Activated T-cell treated with anti-CD3 and anti-CD28 coated beads, Interleukin-2, amount 50 U/mL, for 72 hours (primary cell): ENCODE results near the gene PRM2. TPM values are rescaled to one million over a fixed set of nuclear protein-coding genes. Genes with fewer than 3 reads are reported as not detected.

Experiments
- ATAC-seq, 2 donors: fragments of 150-1000 bp; cut with Tn5 transposase; replicated peaks in 1 of 2; 2 replicates each; pipeline ENCODE4 v1.10.0; 2021; ENCODE audit warnings: moderate library complexity in 2 of 2, mild to moderate bottlenecking in 1 of 2
- DNase-seq, 2 donors: peaks; one replicate each; pipeline ENCODE4 v3.0.0; 2021 to 2022; ENCODE audit warnings: mixed read lengths in 1 of 2
- H3K27ac Mint-ChIP-seq: one replicate; pipeline ENCODE4 v1.8.0; 2022; ENCODE audit warnings: mild to moderate bottlenecking, moderate library complexity, mixed read lengths
- H3K27me3 Mint-ChIP-seq: one replicate; pipeline ENCODE4 v1.8.0; 2022; ENCODE audit warnings: low read depth, mixed read lengths
- H3K36me3 Mint-ChIP-seq, 2 donors: one replicate each; pipeline ENCODE4 v1.8.0; 2022; ENCODE audit warnings: mixed read lengths in 2 of 2, mild to moderate bottlenecking in 1 of 2; ENCODE audit not compliant: insufficient read depth in 2 of 2
- H3K4me1 Mint-ChIP-seq: one replicate; pipeline ENCODE4 v1.8.0; 2022; ENCODE audit warnings: low read depth, mixed read lengths
- H3K4me3 Mint-ChIP-seq, 2 donors: one replicate each; pipeline ENCODE4 v1.8.0; 2022; ENCODE audit warnings: mild to moderate bottlenecking in 2 of 2, mixed read lengths in 2 of 2, moderate library complexity in 2 of 2
- H3K9me3 Mint-ChIP-seq, 2 donors: one replicate each; pipeline ENCODE4 v1.8.0; 2022; ENCODE audit warnings: mixed read lengths in 2 of 2
- total RNA-seq, 2 donors: library from RNA; stranded (reverse); gene quantifications; one replicate each; pipeline ENCODE4 v1.2.3, GENCODE V29; 2022

The PRM2 gene
- total RNA-seq, 2 donors from 2014 or later, result not detected

DNA sequence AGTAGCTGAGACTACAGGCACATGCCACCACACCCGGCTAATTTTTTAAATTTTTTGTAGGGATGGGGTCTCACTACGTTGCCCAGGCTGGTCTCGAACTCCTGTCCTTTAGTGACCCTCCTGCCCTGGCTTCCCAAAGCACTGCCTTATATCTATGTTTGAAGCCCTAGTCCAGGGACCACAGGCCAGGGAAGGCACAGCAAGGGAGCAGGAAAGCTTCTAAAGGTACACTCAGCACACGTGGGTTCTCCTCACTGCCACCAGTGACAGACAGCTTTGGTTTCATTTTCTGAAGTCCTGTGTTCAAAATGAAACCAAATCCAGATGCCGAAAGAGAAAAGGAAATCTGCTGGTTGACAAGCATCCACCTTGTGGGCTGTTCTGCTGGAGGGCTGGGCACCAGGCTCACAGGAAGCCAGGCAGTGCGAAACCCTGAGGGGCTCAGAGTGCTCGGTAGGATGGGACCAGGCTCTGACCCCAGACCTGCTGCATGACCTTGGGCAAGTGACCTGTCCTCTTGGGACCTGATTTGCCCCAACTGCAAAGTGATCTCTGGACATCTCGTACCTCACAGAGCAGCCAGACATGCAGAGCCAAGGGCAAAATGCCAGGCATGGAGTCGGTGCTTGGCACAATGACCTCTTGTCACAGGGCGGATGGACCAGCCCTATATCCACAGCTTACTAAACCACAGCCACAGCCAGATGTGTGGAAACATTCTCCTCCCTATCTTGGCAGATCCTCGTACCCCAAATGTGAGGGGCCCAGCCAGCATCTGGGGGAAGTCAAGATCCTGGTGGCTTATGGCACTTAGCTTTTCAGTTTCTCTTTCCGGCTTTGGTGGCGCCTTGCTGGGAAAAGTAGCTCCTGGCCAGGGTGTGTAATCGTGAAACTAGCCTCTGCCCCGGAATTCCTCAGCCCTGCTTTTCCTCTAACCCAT is 17.5 kb downstream of the PRM2 start:
- Mint-ChIP-seq H3K27ac (peak overlapping the region; percentile 14), H3K36me3 (peaks cover 8 to 12% of the 10 kb centered on the region in 2 donors), H3K27me3 (peaks cover 5% of the 10 kb centered on the region), H3K4me1 (peaks cover 65% of the 10 kb centered on the region), H3K9me3 (no peaks in the 10 kb centered on the region), H3K4me3 (peak overlapping the region; percentile 57 to 70)
- DNase-seq, result peak; percentile 40 to 43
- peak; percentile 4 to 11 for ATAC-seq

DNA sequence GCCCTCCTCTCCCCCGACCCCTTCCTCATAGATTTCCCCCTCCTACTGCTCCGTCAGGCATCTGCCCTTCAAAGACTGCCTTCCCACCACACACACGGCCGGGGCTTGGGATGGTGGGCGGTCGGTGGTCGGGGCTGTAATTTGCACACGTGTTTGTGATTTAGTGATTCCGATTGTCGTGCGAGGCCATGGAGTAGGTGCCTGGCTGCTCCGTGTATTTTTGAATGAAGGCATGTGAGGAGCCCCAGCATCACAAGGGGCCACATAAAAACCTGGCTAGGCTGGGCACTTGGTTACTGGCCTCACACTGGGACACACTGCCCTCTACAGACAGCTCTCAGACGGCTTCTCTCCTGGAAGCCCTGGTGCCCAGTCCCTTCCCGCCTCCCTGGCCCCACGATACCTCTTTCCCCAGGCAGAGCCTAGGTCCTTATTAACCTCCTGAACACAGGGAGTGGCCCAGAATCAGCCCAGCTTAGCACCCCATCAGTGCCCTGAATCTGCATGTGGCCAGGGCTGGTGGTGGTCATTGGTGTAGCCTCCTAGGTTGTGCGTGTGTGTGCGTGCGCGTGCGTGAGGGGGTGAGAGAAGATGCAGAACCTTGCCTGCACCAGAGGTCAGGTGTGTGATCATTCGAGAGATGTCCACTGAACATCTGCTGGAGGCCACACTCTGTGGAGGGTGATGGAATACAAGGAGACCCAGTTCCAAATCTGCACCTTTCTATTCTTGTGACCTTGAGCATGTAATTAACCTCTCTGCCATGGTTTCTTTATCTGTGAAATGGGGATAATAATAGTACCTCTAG is 18.9 kb downstream of the PRM2 start:
- DNase-seq (peak; percentile 74 to 75), ATAC-seq (peak in 1 of 2 donors; percentile 12)
- Mint-ChIP-seq H3K27me3 (peaks cover 5% of the 10 kb centered on the region), H3K9me3 (no peaks in the 10 kb centered on the region), H3K27ac (peak overlapping the region; percentile 91), H3K4me3 (peak overlapping the region; percentile 97 to 98), H3K36me3 (peaks cover 17 to 25% of the 10 kb centered on the region in 2 donors), H3K4me1 (peaks cover 63% of the 10 kb centered on the region)

DNA sequence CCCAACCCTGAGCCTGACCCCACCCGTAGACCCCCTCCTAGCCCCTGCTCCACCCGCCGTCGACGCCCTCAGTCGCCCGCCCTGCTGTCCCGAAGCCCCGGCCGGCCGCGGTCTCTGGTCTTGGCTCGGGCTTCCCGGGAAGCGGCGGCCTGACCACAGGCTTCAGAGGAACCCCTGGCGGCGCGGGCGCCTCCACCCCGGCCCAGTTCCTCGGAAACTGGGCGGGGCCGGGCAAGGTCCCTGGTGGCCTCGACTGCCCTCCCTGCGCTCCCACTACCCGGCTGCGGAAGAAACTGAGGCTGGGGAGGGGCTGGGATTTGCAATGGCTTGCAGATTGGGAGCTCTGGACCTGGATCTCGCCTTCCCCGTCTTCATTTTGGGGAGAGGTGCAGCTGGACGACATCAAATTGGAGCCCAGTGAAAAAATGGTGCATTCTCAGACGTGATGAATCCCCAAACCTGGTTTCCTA is 19.6 kb downstream of the PRM2 start:
- ATAC-seq, result no peak
- Mint-ChIP-seq H3K27ac (peak overlapping the region; percentile 98), H3K4me3 (peak overlapping the region; percentile 97 to 98), H3K27me3 (peaks cover 5% of the 10 kb centered on the region), H3K4me1 (peaks cover 63% of the 10 kb centered on the region), H3K9me3 (no peaks in the 10 kb centered on the region), H3K36me3 (peaks cover 20 to 28% of the 10 kb centered on the region in 2 donors)
- DNase-seq, result peak; percentile 64 to 66

DNA sequence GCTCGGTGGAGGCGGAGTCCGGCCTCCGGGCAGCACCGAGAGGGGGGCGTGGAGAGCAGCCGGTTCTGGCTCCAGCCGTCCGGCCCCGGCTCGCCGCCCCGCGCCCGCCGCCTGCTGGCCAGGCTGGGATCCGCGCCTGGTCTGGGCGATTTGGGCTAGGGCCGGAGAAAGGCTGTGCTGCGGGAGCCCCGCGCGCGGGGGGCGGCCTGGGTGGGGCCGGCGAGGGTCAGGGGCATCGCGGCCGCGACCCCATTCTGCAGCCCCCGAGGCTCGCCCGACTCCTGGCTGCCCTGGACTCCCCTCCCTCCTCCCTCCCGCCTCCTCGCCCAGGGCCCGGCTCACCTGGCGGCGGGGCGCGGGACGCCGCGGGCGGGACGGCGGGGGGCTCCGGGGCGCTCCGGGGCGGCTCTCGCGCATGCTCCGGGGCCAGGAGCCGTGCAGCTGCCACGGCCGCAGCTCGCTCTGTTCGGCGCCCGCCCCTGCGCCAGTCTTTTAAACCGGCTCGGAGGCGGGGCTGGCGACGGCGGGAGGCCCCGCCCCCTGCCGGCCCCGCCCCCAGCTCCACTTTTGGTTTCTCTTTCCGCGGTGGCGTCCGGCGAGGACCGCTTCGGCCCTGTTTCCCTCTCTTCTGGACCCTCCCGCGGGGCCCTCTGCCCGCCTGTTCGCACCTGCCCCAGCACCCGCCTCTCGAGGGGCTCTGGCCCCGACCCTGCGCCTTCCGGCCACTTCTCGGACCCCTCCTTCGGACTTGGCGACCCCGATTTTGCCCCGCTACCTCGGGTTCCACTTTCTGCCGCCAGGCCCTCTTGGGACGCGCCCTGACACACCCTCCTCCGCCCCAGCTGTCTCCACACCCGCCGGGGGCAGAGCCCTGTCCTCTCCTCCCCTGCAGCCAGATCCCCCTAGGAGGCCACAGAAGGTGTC is 20.3 kb downstream of the PRM2 start, which contains the start of gene SOCS1:
TSS of gene SOCS1 (minus strand) at position 468 of the 924 bp plus-strand sequence. CDS start 726 bp downstream, outside the sequence.
- Mint-ChIP-seq H3K4me1 (peaks cover 66% of the 10 kb centered on the region), H3K4me3 (peak within 1 kb of the TSS; percentile 97 to 99), H3K27me3 (peaks cover 5% of the 10 kb centered on the region), H3K9me3 (no peaks in the 10 kb centered on the region), H3K36me3 (peaks cover 20 to 28% of the 10 kb centered on the region in 2 donors), H3K27ac (peak within 1 kb of the TSS; percentile 98)
- DNase-seq (peak; percentile 90 to 95), ATAC-seq (peak; percentile 47 to 49)

DNA sequence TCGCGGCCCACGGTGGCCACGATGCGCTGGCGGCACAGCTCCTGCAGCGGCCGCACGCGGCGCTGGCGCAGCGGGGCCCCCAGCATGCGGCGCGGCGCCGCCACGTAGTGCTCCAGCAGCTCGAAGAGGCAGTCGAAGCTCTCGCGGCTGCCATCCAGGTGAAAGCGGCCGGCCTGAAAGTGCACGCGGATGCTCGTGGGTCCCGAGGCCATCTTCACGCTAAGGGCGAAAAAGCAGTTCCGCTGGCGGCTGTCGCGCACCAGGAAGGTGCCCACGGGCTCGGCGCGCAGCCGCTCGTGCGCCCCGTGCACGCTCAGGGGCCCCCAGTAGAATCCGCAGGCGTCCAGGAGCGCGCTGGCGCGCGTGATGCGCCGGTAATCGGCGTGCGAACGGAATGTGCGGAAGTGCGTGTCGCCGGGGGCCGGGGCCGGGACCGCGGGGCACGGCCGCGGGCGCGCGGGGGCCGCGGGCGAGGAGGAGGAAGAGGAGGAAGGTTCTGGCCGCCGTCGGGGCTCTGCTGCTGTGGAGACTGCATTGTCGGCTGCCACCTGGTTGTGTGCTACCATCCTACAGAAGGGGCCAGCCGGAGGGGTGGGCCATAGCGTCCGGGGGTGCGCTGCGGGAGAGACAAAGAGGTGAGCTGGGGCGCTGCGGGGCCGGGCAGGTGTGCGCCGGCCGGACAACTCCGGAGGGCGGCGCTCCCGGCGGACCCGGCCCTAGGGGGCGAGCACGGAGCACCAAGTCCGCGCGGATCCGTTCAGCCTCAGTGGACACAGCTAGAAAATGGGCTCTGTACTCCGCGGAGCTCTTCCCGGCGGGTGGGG is 21.2 kb downstream of the PRM2 start:
- Mint-ChIP-seq H3K4me1 (peaks cover 69% of the 10 kb centered on the region), H3K4me3 (peak overlapping the region; percentile 85 to 99)

DNA sequence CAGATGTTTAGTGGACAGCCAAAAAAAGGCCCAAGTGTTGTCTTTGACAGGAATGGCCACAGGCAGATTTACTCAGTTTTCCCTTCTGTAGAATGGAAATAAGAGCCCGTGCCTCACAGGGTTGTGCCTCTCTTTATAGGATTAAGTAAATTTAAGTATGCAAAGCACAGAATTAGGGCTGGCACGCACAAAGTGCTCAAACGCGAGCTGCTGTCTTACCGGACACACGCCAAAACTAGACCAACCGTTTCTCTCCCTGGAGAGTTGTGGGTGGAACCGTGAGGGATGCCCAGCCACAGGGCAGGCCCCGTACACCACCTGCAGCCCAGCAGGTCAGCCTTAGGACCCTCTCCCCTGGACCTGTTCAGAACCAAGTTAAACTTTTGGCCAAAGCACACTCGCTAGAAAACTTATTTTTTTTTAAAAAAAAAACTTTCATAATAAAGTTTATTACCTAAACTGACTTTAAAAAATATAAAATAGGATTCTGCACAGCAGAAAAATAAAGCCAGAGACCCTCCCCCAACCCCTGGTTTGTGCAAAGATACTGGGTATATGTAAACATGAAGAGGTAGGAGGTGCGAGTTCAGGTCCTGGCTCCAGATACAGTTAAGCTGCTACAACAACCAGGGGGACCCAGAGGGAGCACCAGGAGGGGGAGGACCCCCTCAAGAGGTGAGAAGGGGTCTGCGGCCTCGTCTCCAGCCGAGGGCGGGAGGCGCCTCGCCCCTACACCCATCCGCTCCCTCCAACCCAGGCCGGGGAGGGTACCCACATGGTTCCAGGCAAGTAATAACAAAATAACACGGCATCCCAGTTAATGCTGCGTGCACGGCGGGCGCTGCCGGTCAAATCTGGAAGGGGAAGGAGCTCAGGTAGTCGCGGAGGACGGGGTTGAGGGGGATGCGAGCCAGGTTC is 22.0 kb downstream of the PRM2 start:
- ATAC-seq (no peak), DNase-seq (peak; percentile 39 to 43)
- H3K27ac Mint-ChIP-seq, result peak overlapping the region; percentile 100
- peaks cover 63% of the 10 kb centered on the region for H3K4me1 Mint-ChIP-seq
- H3K9me3 Mint-ChIP-seq, result no peaks in the 10 kb centered on the region
- H3K36me3 Mint-ChIP-seq, result peaks cover 20 to 30% of the 10 kb centered on the region in 2 donors
- H3K4me3 Mint-ChIP-seq, result peak overlapping the region; percentile 85 to 99
- no peaks in the 10 kb centered on the region for H3K27me3 Mint-ChIP-seq

More for the DNA sequence above, 21.2 kb downstream of the PRM2 start:
- ATAC-seq (no peak), DNase-seq (peak; percentile 66 to 70)
- H3K36me3 Mint-ChIP-seq, result peaks cover 20 to 30% of the 10 kb centered on the region in 2 donors
- peaks cover 1% of the 10 kb centered on the region for H3K27me3 Mint-ChIP-seq
- H3K9me3 Mint-ChIP-seq, result no peaks in the 10 kb centered on the region
- H3K27ac Mint-ChIP-seq, result peak overlapping the region; percentile 91

DNA sequence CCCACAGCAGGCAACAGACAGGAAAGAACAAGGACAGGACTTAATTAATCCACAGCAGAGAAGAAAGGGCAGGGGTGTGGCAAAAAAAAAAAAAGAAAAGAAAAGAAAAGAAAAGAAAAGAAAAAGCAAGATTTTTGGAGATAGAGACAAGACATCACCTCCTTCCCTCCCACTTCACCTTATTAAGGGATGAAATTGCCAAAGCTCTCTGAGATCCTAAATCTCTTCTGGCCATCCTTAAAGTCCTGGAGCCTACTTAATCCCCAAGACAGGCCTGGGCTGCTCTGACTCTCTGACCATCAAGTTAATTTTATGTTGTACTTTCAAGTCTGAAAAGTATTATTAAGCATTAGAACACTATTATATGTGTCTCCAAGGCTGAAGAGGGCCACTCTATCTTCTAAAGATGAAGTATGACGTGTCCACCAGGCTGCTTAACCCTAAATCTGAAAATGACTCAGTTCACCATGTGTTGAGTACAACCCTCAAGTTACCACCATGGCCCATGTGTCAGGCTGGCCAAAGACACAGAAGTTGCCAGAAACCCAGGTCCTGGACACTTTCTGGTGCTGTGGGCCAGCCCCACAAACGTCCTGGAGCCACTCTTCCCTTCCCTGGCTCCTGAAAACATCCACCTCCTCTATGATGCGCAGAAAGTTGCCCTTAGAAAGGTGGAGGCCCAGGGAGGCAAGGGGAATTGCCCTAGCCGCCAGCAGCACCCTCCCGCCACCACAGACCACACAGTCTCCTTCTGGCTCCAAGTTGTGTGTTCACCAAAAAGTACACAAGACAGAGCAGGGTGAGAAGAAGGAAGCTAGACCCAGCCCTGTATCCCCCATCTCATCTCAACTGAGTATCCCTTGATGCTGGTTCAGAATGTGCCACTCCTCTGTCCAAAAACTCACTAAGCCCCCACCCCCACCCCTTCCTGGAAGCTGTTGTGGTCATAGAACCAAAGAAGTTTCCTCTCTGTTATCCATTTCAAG is 23.0 kb downstream of the PRM2 start:
- ATAC-seq (peak; percentile 30 to 40), DNase-seq (peak; percentile 73 to 83)
- H3K4me1 Mint-ChIP-seq, result peaks cover 63% of the 10 kb centered on the region
- peak overlapping the region; percentile 100 for H3K27ac Mint-ChIP-seq
- no peaks in the 10 kb centered on the region for H3K9me3 Mint-ChIP-seq
- H3K36me3 Mint-ChIP-seq, result peaks cover 20 to 30% of the 10 kb centered on the region in 2 donors
- no peaks in the 10 kb centered on the region for H3K27me3 Mint-ChIP-seq
- peak overlapping the region; percentile 85 to 99 for H3K4me3 Mint-ChIP-seq

DNA sequence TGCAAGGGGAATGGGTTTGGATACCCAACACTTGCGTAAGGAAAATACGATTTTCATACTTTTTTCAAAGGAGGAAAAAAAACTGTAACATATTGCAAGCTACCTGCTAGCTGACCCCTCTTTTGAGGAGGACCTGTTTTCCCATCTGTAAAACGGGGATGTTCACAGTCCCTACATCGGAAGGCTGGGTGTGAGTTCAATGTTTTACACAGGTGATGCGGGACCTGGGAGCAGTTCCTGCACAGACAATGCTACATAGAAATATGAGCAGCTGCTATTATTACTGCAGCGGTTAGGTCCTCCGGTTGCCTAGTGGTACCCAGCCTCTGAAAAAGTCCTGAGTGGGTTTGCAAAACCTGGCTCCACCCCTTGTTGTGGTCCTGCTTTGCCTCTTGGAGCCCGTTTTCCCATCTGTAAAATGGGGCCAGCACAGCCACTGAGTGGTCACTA is 23.8 kb downstream of the PRM2 start:
- peaks cover 21 to 34% of the 10 kb centered on the region in 2 donors for H3K36me3 Mint-ChIP-seq
- H3K9me3 Mint-ChIP-seq, result peaks cover 0 to 1% of the 10 kb centered on the region in 2 donors
- peak overlapping the region; percentile 100 for H3K27ac Mint-ChIP-seq
- peak overlapping the region; percentile 85 to 99 for H3K4me3 Mint-ChIP-seq
- H3K27me3 Mint-ChIP-seq, result no peaks in the 10 kb centered on the region
- H3K4me1 Mint-ChIP-seq, result peaks cover 63% of the 10 kb centered on the region
- DNase-seq (peak; percentile 45 to 51), ATAC-seq (no peak)

DNA sequence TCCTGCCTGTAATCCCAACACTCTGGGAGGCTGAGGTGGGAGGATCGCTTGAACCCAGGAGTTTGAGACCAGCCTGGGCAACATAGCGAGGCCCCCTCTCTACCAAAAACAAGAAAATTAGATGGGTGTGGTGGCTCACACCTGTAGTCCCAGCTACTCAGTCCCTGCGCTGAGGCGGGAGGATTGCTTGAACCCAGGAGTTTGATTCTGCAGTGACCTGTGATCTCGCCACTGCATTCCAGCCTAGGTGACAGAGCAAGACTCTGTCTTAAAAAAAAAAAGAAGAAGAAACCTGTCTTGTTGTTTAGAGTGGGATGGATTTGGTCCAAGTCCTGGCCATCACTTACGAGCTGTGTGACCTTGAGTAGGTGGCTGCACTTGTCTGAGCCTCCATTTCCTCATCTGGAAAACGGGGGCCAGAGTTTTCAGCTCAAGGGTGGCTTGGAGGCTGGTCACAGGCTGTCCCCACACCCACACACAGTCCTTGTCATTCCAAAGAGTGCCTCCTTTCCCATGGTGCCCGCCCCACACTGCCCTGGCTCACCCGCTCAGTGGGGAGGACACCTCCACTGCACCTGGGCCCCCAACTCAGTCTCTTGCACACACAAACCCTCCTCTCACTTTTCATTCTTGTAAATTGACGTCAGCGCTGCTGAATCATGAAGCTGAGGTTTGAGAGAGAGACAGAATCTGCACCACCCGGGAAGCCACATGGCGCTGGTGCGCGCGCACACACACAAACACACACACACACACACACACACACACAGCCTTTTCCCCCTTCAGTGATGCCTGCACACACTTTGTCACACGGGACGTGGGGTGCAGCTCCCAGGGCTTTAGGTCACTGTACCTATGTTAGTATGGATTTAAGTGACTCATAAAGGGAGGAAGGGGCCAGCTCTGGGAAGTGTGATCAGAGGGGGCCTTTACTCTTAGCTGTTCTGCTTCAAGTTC is 24.5 kb downstream of the PRM2 start:
- Mint-ChIP-seq H3K36me3 (peaks cover 19 to 38% of the 10 kb centered on the region in 2 donors), H3K27ac (peak overlapping the region; percentile 100), H3K4me1 (peaks cover 63% of the 10 kb centered on the region), H3K4me3 (peak overlapping the region; percentile 85 to 99), H3K9me3 (peaks cover 0 to 1% of the 10 kb centered on the region in 2 donors), H3K27me3 (no peaks in the 10 kb centered on the region)
- ATAC-seq, result peak; percentile 37 to 49
- peak; percentile 88 to 91 for DNase-seq
